ENCODE measurements around the gene OIP5.

- TF ChIP-seq POLR2A (IDR thresholded peaks at IDR 0.05) (no peak), CTCF (IDR thresholded peaks at IDR 0.05) (no peak), POLR2AphosphoS5 (IDR thresholded peaks at IDR 0.05; ENCODE audit: insufficient read depth in 1 of 2, low read depth in 1 of 2) (no peak)
Measured at GRCh38 chr15:41279535-41280283, 52.7 kb downstream of the OIP5 start.

Measured in vagina (tissue), 2 donors.